K562 (cell line): ENCODE results near the gene GRIK3.

Experiments used
- EP300 ChIP-seq: IDR thresholded peaks from 2 replicates; pipeline ENCODE4 v1.6.1; 2012; ENCODE audit warnings: low read length, improper control_type of control experiment
- FOXK2 ChIP-seq, 2 experiments: fragments of 450-650 bp; IDR thresholded peaks in 1 of 2; conservative IDR thresholded peaks in 1 of 2; 2 replicates each; pipeline ENCODE4 v1.6.1; 2016; ENCODE audit warnings: low read depth in 2 of 2, mild to moderate bottlenecking in 1 of 2
- LEF1 ChIP-seq: fragments of 450-650 bp; IDR thresholded peaks from 2 replicates; pipeline ENCODE4 v1.6.1; 2016; ENCODE audit warnings: mild to moderate bottlenecking
- MEIS2 ChIP-seq: fragments of 450-650 bp; IDR thresholded peaks from 2 replicates; pipeline ENCODE4 v1.6.1; 2014; ENCODE audit warnings: mild to moderate bottlenecking; ENCODE audit not compliant: partially characterized antibody
- MLX ChIP-seq, 2 experiments: fragments of 450-650 bp in 1 of 2; sonication (generic) in 1 of 2; formaldehyde crosslinking; conservative IDR thresholded peaks; 2 replicates each; pipeline versions ENCODE4 v1.4.0 to v1.8.1; 2020 to 2022; ENCODE audit warnings: mild to moderate bottlenecking in 1 of 2, missing genetic modification reagents in 1 of 2
- PHF8 ChIP-seq: fragments of 200-600 bp; sonication (generic); IDR thresholded peaks from 2 replicates; pipeline ENCODE4 v1.6.1; 2012; ENCODE audit warnings: mixed run types, mild to moderate bottlenecking, inconsistent platforms, low read length, moderate library complexity, borderline replicate concordance
- POLR2AphosphoS5 ChIP-seq: IDR thresholded peaks from 2 replicates; pipeline ENCODE4 v1.6.1; 2011; ENCODE audit warnings: mild to moderate bottlenecking, low read depth, low read length, moderate library complexity; ENCODE audit not compliant: control insufficient read depth, insufficient read depth
- RAD21 ChIP-seq, 2 experiments: fragments of 250-450 bp in 1 of 2; fragments of 450-650 bp in 1 of 2; sonication (Bioruptor Pico) in 1 of 2; formaldehyde crosslinking in 1 of 2; IDR thresholded peaks in 1 of 2; conservative IDR thresholded peaks in 1 of 2; 2 replicates each; pipeline versions ENCODE4 v1.4.0 to v1.8.0; 2020 to 2022; ENCODE audit warnings: mild to moderate bottlenecking in 2 of 2, moderate library complexity in 1 of 2
- ZNF146 ChIP-seq: IDR thresholded peaks from one replicate; pipeline ENCODE4 v1.6.1; 2018; ENCODE audit warnings: missing compliant biosample characterization; ENCODE audit not compliant: unreplicated experiment

DNA sequence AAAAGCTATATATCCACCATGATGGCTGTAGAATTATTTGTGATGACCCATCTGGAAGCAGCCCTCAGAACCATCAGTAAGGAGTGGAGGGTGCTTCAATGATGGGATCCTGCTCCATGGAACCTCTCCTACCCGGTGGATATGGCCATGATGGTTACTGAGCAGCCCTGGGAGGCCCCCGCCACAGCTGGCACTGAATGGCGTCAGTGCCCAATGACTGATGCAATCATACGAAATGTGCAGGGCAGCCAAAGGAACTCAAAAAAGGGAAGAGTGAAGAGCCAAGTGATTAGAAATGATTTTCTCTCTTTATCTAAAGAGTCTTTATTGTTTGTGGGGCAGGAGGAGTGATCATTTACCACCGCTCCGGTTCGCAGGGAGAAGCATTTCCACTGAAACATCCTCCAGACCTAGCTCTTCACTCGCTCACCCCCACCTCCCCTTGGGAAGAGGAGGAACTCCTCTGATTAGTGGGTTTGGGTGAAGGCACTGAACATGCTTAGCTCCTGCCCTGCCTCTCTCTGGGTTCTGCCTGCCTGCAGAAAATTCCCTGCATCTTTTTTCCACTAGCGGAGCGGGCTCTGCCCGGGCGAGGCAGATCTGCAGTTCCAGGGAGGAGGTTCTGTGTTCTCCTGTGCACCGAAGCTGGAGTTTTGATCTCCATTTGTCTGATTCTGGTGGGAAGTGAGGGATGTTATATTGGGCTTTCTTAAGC, 260.3 kb downstream of the GRIK3 start:
- TF ChIP-seq MLX (CRISPR knock-in tag; conservative IDR thresholded peaks at IDR 0.05) (no peak), ZNF146 (no peak), RAD21 (CRISPR knock-in tag; conservative IDR thresholded peaks at IDR 0.05 in 1 of 2, IDR thresholded peaks at IDR 0.05 in 1 of 2) (no peak), PHF8 (no peak), POLR2AphosphoS5 (no peak), EP300 (no peak), FOXK2 (conservative IDR thresholded peaks at IDR 0.05 in 1 of 2, IDR thresholded peaks at IDR 0.05 in 1 of 2; ENCODE audit: low read depth in 2 of 2) (no peak), MEIS2 (no peak), LEF1 (no peak)
